ENCODE results near the gene CCR7. TPM values are rescaled to one million over a fixed set of nuclear protein-coding genes. Genes with fewer than 3 reads are reported as not detected.

The CCR7 gene
- total RNA-seq, 2 donors from 2014 or later, result 65.7 to 71.1 TPM

DNA sequence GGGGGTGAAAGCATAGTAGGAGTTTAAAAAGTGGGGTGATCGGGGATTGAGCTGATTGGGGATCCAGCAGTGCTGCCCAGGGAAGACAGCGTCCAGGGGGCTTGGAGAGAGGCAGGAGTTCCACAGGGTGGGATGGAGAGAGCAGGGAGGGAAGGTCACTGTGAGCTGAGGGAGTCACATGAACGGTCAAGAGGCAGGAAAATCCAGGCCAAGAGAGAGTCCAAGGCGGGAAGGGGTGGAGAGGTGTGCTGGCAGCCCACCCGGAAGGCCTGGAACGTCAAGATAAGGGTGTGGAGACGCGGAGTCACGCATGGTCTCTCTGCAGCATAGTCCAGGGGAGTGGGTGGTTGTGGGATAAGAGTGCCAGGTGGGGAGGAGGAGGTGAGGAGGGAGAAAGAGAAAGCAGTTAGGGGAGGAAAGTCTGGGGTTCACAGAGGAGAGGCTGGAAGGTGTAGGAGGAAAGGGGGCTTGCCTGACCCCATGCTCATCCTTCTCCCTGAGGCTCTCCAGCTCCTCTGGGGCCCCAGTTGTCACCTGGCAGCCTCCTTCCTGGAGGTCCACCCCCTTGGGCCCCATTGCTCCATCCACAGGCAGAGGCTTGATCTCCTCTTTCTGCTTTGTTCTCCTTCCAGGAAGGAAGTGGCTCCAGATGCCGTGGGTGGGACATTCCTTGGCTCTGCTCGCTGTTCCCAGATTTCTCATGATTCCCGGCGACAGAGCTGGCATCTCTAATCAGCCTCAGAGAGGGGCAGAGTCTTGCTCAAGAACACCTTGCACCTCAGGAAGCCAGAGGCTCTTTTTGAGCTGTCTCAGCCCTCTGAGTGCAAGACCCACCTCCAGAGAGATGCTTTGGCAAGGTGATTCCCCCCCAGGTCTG lies 28.7 kb downstream of the CCR7 start:
- no peaks in the 10 kb centered on the region for H3K9me3 Mint-ChIP-seq
- H3K4me1 Mint-ChIP-seq (ENCODE audit: low read depth in 2 of 2), result peaks cover 61 to 62% of the 10 kb centered on the region in 2 donors
- H3K36me3 Mint-ChIP-seq, result no peaks in the 10 kb centered on the region
- no peak overlapping the region for H3K4me3 Mint-ChIP-seq
- peak overlapping the region in 1 of 2 donors; percentile 23 for H3K27ac Mint-ChIP-seq
- peaks cover 8 to 17% of the 10 kb centered on the region in 2 donors for H3K27me3 Mint-ChIP-seq
- ATAC-seq (no peak), DNase-seq (ENCODE audit: low spot score) (peak; percentile 51)

DNA sequence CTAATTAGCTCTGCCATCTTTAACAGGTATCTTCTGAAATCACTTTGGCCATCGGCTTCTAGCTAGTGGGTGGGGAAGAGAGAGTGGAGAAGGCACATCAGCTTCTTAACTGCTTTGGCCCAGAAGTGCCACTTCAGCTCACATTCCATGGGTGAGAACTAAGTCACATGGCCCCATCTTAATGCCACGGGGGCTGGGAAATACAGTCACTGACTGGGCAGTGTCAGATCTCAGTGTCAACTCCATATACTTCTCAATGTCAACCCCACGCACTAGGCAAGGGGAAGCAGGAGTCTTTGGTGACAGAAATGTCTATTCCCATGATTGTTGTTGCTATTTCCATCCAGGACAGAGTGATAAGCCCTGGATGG lies 29.4 kb downstream of the CCR7 start:
- peaks cover 8 to 17% of the 10 kb centered on the region in 2 donors for H3K27me3 Mint-ChIP-seq
- H3K9me3 Mint-ChIP-seq, result no peaks in the 10 kb centered on the region
- no peak for DNase-seq (ENCODE audit: low spot score)
- no peaks in the 10 kb centered on the region for H3K36me3 Mint-ChIP-seq
- no peak for ATAC-seq
- peaks cover 61 to 63% of the 10 kb centered on the region in 2 donors for H3K4me1 Mint-ChIP-seq (ENCODE audit: low read depth in 2 of 2)
- H3K27ac Mint-ChIP-seq, result peak overlapping the region in 1 of 2 donors; percentile 23
- H3K4me3 Mint-ChIP-seq, result no peak overlapping the region

DNA sequence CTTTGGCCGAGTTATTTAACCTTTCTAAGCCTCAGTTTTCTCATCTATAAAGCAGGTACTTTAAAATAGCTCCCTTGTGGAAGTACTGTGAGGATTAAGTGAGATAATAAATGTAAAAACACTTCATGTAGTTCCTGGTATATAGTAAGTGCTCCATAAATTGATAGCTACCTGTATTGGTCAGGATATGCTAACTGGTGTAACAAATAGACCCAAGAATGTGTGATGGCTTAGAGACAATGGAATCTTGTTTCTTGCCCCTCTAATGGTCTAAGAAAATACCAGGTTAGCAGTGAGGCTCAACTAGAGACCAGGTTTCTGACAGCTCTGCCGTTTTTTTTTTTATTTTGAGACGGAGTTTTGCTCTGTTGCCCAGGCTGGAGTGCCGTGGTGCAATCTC lies 29.8 kb downstream of the CCR7 start:
- H3K27me3 Mint-ChIP-seq, result peaks cover 8 to 17% of the 10 kb centered on the region in 2 donors
- H3K27ac Mint-ChIP-seq, result no peak overlapping the region
- no peak overlapping the region for H3K4me3 Mint-ChIP-seq
- DNase-seq (ENCODE audit: low spot score) (no peak), ATAC-seq (no peak)
- H3K9me3 Mint-ChIP-seq, result no peaks in the 10 kb centered on the region
- no peaks in the 10 kb centered on the region for H3K36me3 Mint-ChIP-seq
- H3K4me1 Mint-ChIP-seq (ENCODE audit: low read depth in 2 of 2), result peaks cover 61 to 63% of the 10 kb centered on the region in 2 donors

DNA sequence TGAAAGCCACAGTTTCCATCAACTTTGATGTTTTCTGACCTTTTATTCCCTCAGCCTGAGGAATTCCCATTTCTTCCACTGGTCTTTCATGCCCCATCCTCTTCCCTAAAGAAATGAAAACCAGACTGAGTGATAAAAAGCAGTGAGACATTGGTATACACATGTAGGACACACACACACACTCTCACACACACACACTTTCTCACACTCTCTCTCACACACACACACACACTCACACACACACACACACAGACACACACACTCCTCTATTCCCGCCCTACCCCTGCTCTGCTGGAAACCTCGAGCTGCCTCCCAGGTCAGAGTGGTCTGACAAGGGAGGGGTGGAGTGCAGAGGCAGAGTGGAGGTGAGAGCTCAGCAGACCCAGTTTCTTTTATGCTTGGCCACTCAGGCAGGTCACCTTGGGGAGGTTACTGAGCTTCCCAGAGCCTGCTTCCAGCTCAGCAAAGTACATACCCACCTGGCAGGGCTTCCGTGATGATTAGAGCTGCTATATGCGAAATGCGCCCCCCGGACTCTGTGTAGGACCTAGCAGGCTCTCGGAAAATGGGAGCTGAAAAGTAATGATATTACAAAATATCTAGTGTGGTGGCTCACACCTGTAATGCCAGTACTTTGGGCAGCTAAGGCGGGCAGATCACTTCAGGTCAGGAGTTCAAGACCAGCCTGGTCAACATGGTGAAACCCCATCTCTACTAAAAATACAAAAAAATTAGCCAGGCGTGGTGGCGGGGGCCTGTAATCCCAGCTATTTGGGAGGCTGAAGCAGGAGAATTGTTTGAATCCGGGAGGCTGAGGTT lies 30.7 kb downstream of the CCR7 start:
- Mint-ChIP-seq H3K27me3 (peaks cover 8 to 17% of the 10 kb centered on the region in 2 donors), H3K4me1 (ENCODE audit: low read depth in 2 of 2) (peaks cover 55 to 58% of the 10 kb centered on the region in 2 donors), H3K36me3 (no peaks in the 10 kb centered on the region), H3K9me3 (no peaks in the 10 kb centered on the region), H3K27ac (no peak overlapping the region), H3K4me3 (no peak overlapping the region)
- no peak for ATAC-seq
- no peak for DNase-seq (ENCODE audit: low spot score)

DNA sequence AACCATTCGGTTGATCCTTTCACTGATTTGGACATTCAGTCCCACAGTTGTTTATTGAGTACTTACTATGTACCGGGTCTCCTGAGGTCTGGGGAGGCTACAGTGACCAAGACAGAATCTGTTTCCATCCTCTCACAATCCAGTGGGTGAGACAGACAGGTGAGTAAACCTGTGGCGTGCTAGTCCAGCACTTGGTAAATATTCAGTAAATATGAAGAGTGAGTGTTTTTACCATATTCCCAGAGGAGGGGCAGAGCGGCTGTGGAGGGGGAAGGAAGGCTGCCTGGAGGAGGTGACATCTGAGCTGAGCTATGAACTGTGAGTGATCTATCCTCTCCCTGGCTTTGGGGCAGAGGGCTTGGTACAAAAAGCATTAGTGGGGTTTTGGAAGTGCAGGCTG lies 31.4 kb downstream of the CCR7 start:
- Mint-ChIP-seq H3K27me3 (peaks cover 8 to 17% of the 10 kb centered on the region in 2 donors), H3K36me3 (no peaks in the 10 kb centered on the region), H3K4me1 (ENCODE audit: low read depth in 2 of 2) (peaks cover 50 to 55% of the 10 kb centered on the region in 2 donors), H3K27ac (peak overlapping the region; percentile 66 to 77), H3K9me3 (no peaks in the 10 kb centered on the region), H3K4me3 (peak overlapping the region; percentile 40)
- ATAC-seq (no peak), DNase-seq (ENCODE audit: low spot score) (no peak)

DNA sequence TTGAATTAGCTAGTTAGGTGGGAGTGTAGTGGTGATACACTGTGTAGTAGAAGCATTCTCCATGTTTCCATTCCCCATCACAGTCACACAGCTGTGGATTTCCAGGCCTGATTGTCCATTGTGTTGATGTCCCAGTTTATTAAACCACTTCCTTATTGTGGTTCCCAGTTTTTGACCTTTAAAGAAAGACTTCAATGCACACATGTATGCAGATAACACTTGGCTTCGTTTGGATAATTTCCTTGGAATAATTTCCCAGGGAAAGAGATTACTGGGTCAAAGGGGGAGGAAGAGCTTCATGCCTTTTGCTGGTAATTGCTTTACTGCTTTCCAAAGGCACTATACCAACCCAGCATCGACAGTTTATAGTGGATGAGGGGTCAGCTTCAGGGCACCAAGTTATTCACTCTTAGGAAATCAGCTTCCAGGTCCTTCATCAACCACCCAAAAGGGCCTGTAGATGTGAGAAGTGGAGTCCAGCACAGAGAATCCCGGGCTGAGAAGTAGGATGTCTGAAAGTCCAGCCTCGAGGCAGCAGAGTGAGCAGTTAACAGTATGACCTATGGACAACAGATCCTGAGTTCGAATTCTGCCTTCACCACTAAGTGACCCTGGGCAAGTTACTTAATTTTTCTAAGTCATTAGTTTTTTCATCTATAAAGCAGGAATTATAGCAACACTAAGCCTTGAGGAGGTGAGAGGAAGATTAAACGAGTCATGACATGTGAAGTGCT lies 32.6 kb downstream of the CCR7 start:
- Mint-ChIP-seq H3K27ac (peak overlapping the region; percentile 66 to 77), H3K27me3 (peaks cover 8 to 17% of the 10 kb centered on the region in 2 donors), H3K4me3 (peak overlapping the region; percentile 10), H3K9me3 (no peaks in the 10 kb centered on the region), H3K4me1 (ENCODE audit: low read depth in 2 of 2) (peaks cover 58 to 60% of the 10 kb centered on the region in 2 donors), H3K36me3 (no peaks in the 10 kb centered on the region)
- ATAC-seq, result no peak
- DNase-seq (ENCODE audit: low spot score), result no peak

DNA sequence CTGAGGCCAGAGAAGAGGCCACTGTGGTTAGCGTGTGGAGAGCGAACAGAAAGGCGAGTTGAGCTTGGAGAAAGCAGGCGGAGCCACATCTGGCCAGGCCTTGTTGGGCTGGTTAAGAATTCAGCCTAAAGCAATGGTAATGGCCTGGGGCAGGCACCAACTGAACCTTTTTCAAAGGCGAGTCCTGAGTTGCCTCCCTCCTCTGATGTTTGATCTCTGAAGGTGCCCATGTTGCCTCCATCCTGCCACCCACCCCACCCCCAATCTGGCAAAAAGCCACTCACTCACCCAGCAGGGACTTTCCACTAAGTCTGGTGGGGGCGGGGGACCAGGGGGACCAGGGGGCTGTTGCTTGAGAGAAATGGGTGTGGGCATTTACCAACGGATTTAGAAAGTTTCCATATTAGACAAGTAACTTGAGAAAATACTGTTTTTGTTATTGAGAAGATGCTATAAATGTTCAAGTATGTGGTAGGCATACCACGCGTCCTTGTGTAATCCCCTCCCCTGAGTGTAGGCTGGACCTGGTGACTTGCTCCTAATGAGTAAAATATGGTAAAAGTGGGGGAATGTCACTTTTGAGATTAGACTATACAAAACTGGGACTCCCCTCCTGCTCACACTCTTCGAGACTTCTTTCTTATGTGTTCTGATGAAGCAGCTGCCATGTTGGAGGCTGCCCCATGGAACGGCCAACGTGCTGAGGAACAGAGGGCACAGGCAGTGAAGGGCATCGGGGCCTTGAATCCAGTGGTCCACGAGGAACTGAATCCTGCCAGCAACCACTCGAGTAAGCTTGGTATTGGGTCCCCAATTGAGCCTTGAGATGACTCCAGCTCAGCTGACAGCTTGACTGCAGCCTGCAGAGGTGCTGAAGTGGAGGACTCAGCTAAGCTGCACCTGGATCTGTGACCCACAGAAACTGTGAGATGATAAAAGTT lies 34.0 kb downstream of the CCR7 start:
- Mint-ChIP-seq H3K27ac (peak overlapping the region; percentile 77), H3K4me1 (ENCODE audit: low read depth in 2 of 2) (peaks cover 51 to 56% of the 10 kb centered on the region in 2 donors), H3K9me3 (no peaks in the 10 kb centered on the region), H3K4me3 (peak overlapping the region; percentile 56), H3K27me3 (peaks cover 6 to 8% of the 10 kb centered on the region in 2 donors), H3K36me3 (no peaks in the 10 kb centered on the region)
- no peak for DNase-seq (ENCODE audit: low spot score)
- ATAC-seq, result peak; percentile 74 to 78

DNA sequence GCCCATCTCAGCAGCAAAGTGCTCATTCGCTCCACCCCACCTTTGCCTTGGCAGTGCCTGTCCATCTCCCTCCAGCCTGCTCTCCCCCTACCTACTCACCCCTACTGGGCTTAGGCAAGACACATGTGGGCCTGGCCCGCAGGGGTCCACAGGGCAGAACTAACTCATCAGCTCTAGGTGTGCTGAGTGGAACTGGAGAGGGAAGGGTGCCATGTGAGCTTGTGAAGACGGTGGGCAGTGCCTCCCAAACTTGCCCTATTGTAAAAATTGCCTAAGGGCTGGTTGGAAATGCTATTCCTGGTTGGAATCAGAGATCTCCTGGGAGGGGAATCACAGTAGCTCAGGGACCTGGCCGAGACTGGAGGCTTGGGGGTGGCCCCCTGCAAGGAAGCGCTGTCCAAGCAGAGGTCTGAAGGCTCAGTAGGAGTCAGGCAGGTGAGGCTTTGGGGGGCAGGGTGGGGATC lies 34.7 kb downstream of the CCR7 start:
- ATAC-seq (peak in 1 of 2 donors; percentile 2), DNase-seq (ENCODE audit: low spot score) (no peak)
- no peaks in the 10 kb centered on the region for H3K9me3 Mint-ChIP-seq
- peak overlapping the region; percentile 77 for H3K27ac Mint-ChIP-seq
- peaks cover 50 to 51% of the 10 kb centered on the region in 2 donors for H3K4me1 Mint-ChIP-seq (ENCODE audit: low read depth in 2 of 2)
- peak overlapping the region; percentile 56 for H3K4me3 Mint-ChIP-seq
- H3K27me3 Mint-ChIP-seq, result peaks cover 0 to 5% of the 10 kb centered on the region in 2 donors
- H3K36me3 Mint-ChIP-seq, result peaks cover 4% of the 10 kb centered on the region

DNA sequence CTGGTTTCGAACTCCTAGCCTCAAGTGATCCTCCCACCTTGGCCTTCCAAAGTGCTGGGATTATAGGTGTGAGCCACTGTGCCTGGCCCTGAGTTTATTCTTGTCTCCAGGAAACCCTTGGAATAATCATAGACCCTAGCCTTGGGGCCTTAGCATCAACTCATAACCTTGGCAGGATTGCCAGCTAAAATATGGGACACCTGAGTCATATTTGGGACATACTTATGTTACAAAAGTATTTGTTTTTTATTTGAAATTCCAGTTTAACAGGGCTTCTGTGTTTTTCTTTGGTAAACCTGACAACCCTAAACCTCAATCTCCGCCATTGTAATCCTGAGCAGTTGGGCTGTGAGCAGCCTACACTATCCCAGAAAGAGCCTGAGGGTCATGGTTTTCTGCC lies 35.3 kb downstream of the CCR7 start:
- H3K27me3 Mint-ChIP-seq, result peaks cover 0 to 5% of the 10 kb centered on the region in 2 donors
- H3K9me3 Mint-ChIP-seq, result no peaks in the 10 kb centered on the region
- H3K4me3 Mint-ChIP-seq, result peak overlapping the region; percentile 56
- peaks cover 50 to 51% of the 10 kb centered on the region in 2 donors for H3K4me1 Mint-ChIP-seq (ENCODE audit: low read depth in 2 of 2)
- H3K36me3 Mint-ChIP-seq, result peaks cover 10% of the 10 kb centered on the region
- no peak for ATAC-seq
- DNase-seq (ENCODE audit: low spot score), result no peak
- peak overlapping the region in 1 of 2 donors; percentile 77 for H3K27ac Mint-ChIP-seq

DNA sequence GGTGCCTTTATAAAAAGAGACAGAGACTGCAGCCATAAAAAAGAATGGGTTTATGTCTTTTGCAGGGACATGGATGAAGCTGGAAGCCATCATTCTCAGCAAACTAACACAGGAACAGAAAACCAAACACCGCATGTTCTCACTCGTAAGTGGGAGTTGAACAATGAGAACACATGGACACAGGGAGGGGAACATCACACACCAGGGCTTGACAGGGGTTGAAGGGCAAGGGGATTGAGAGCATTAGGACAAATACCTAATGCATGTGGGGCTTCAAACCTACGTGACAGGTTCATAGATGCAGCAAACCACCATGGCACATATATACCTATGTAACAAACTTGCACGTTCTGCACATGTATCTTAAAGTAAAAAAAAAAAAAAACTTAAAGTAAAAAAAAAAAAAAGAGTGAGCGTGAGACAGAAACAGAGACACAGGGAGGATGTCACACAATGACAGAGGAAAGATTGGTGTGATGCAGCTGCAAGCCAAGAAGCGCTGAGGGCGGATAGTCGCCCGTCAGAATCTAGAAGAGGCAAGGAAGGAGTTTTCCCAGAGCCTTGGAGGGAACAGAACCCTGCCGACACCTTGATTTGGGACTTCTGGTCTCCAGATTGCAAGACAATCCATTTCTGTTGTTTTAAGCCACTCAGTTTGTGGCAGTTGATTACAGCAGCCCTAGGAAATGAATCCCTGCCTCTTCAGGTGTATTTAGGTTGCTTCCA lies 36.4 kb downstream of the CCR7 start:
- no peak overlapping the region for H3K27ac Mint-ChIP-seq
- peaks cover 0 to 1% of the 10 kb centered on the region in 2 donors for H3K27me3 Mint-ChIP-seq
- H3K4me3 Mint-ChIP-seq, result peak overlapping the region; percentile 16
- no peaks in the 10 kb centered on the region for H3K9me3 Mint-ChIP-seq
- DNase-seq (ENCODE audit: low spot score) (no peak), ATAC-seq (no peak)
- H3K36me3 Mint-ChIP-seq, result peaks cover 21% of the 10 kb centered on the region
- peaks cover 46 to 48% of the 10 kb centered on the region in 2 donors for H3K4me1 Mint-ChIP-seq (ENCODE audit: low read depth in 2 of 2)

DNA sequence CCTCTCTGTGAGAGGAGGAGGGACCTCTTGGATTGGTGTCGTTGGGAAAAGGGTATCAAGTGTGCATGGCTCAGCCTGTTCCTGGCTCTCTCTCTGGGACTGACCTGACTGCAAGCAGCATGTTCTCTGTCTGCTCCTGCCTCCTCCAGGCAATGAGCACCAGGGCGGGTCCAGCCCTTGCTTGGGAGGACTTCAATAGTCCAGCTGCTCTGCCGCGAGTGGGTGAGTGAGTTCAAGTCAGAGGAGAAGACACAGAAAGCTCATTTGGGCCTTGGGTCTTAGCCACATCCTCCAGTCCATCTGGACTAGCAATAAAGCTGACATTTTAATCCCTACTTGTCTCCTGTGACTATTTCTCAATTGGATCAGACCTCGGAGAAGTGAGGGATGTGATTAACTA lies 38.6 kb downstream of the CCR7 start:
- Mint-ChIP-seq H3K27me3 (no peaks in the 10 kb centered on the region), H3K36me3 (peaks cover 27% of the 10 kb centered on the region), H3K4me3 (no peak overlapping the region), H3K27ac (no peak overlapping the region), H3K4me1 (ENCODE audit: low read depth in 2 of 2) (peaks cover 31 to 37% of the 10 kb centered on the region in 2 donors), H3K9me3 (no peaks in the 10 kb centered on the region)
- DNase-seq (ENCODE audit: low spot score) (no peak), ATAC-seq (no peak)

DNA sequence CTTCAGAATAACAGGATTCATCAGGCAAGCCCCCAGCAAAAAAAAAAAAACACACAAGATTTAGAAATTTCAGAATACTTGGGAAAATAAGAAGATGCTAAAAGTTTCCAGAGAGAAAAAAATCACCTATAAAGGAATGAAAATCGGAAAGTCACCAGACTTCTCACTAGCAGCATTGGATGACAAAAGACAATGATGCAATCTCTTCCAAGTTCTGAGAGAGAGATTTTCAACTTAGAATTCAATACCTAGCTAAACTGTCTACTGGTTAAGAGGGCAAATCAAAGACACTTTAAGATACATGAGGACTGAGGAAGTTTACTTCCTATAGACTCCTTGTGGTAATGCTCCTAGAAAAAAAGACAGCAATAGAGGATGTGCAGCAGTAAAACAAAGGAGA lies 40.0 kb downstream of the CCR7 start:
- Mint-ChIP-seq H3K9me3 (no peaks in the 10 kb centered on the region), H3K36me3 (peaks cover 27% of the 10 kb centered on the region), H3K27me3 (no peaks in the 10 kb centered on the region), H3K27ac (no peak overlapping the region), H3K4me3 (no peak overlapping the region), H3K4me1 (ENCODE audit: low read depth in 2 of 2) (peaks cover 20 to 26% of the 10 kb centered on the region in 2 donors)
- DNase-seq (ENCODE audit: low spot score) (no peak), ATAC-seq (no peak)
